T-helper 1 cell (primary cell): ENCODE results near the gene BMPR1B.
"Not testable (repeated sequence)": the region's sequence is repeated elsewhere in the genome, so short reads cannot be mapped to it uniquely, and the experiment has no call there.

Experiments
- DNase-seq, 5 donors: peaks; one replicate each; pipeline ENCODE4 v3.0.0-alpha.2; 2012 to 2020

BMPR1B gene

GRCh38 chr4:94763500-94763899 lies 5.7 kb downstream of the BMPR1B start:
- DNase-seq = no peak

DNA sequence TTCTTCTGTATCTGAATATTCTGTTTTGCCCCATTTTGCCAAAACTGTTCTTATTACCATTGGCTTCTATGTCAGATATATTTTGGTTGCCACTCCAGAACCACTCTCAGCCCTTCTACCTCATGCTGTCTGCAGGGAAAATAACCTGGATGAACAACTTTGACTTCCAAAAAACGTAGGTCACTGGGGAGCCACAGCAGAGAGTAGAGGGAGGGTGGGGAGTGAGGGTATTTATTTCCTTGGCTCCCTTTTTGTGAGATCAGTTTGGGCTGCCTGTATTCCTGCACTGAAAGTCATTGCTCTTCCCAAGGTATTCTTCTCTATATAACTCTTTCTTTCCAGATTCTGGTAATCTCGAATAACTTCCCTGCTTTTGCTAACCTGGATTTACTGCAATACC lies 6.3 kb downstream of the BMPR1B start:
- DNase-seq = no peak

DNA sequence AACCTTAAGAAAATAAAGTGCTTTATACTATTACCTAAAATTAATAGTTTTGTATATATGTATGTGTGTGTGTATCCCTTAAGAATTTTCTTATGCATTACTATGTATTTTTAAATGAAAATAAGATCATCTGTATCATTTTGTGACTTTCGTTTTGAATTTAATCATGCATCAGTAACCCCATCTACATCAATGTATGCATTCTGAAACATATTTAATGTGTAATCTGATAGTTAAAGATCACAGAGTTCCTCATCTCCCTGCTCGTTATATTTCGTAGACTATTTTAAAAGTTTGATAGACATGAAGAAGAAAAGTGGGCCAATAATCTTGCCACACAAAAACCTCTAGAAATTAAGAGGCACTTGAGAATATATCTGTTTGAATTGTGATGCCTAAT lies 7.4 kb downstream of the BMPR1B start:
- DNase-seq = no peak

GRCh38 chr4:94765648-94766047 lies 7.9 kb downstream of the BMPR1B start:
- DNase-seq = no peak

- DNase-seq = no peak
These were observed 9.1 kb downstream of the BMPR1B start for GRCh38 chr4:94766856-94767255.

DNA sequence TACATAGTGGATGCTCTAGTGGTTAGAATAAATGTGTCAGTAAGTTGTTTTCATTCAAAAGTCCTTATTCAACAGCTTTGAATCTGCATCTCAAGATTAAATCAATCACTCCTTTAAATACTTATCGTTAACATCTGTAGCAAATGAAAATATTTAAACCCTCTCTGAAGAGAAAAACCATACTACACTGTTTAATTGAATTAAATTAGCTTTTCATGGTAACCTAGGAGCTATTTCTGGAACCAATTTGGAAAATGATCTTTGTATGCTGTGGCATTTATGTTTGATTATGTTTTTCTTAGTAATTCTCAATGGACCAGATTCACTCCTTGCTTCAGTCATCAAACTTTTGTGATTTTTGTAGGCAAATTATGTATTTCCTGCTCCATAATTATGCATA lies 9.7 kb downstream of the BMPR1B start:
- DNase-seq = no peak

- no peak for DNase-seq
These were observed 25.0 kb downstream of the BMPR1B start for GRCh38 chr4:94782707-94783106.

- no peak for DNase-seq
These were observed 33.9 kb downstream of the BMPR1B start for GRCh38 chr4:94791701-94792100.

- DNase-seq = no peak
These were observed 41.1 kb downstream of the BMPR1B start for GRCh38 chr4:94798808-94799207.

GRCh38 chr4:94801016-94801415 lies 43.3 kb downstream of the BMPR1B start:
- no peak for DNase-seq

DNA sequence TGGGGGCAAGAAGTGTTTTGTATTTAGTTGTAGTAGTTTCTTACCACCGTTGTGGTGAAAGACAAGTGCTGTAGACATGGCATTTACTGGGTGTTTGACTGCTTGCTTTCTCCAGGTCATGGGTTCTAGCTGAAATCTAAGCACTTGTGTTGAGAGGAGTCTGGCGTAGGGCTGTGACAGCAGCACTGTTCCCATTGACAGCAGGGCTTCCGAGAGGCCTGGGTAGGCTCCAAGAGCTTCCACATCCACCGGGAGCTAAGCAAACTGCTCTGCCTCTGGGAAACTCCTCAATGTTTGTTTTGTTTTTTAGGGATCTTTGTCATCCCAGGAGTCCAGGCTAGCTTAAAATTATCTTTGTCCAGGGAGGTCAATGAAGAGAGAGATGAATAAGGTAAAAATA lies 44.3 kb downstream of the BMPR1B start:
- no peak for DNase-seq

DNA sequence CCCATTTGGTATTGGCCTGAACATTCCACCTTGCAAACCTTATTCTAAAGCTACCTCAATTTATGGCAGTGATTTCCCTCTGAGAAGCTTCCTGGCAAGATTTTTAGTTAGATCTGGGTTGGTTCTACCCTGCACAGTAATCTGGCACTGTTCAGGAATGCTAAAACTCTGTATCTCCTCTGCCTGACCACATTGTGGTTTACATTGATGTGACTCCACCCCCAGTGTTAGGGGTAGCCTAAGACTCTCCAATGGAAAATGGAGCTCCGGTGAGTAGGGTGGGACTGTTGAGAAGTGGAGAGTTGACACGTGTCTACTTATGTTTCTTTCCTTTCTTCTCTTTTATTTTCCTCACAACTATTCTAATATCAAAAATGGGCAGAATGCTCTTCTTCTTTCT lies 45.4 kb downstream of the BMPR1B start:
- no peak for DNase-seq

GRCh38 chr4:94804650-94805049 lies 46.9 kb downstream of the BMPR1B start:
- DNase-seq = no peak

DNA sequence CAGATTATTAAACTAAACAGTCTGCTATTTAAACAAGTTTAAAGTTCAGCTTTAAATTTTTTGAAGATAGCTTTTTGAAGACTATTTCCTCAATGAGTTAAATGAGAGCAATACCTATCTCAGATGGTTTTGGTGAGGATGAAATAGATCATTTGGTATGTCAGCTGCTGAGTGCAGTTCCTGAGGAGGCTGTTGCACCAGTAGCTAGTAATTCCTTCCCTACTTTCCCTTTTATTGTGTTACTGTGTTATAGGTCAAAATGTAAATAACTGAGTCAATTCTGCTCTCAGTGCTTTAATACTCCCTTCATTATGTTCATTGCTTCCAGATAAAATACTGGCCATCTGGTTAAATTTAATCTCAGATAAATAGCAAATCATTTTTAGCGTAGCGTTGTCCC lies 48.6 kb downstream of the BMPR1B start:
- no peak for DNase-seq

- DNase-seq = no peak
These were observed 53.9 kb downstream of the BMPR1B start for GRCh38 chr4:94811643-94812042.

- DNase-seq = no peak
These were observed 55.5 kb downstream of the BMPR1B start for GRCh38 chr4:94813221-94813620.

DNA sequence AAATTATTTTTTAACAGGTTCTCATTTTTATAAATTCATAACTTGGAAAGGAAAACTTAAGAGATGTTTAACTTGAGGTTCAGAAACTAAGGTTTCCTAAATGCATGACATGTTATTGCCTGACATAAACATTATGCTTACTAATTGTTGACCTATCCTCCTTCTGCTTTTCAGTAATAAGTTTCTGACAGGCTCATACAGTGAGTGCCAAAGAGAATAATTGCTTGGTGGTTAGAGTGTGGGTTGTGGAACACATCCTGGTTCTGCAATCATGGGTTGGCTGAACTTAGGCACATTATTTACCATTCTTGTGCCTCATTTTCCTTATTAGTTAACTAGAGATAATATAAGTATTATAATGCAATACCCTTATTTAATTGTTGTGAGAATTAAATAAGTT lies 56.5 kb downstream of the BMPR1B start:
- no peak for DNase-seq

DNA sequence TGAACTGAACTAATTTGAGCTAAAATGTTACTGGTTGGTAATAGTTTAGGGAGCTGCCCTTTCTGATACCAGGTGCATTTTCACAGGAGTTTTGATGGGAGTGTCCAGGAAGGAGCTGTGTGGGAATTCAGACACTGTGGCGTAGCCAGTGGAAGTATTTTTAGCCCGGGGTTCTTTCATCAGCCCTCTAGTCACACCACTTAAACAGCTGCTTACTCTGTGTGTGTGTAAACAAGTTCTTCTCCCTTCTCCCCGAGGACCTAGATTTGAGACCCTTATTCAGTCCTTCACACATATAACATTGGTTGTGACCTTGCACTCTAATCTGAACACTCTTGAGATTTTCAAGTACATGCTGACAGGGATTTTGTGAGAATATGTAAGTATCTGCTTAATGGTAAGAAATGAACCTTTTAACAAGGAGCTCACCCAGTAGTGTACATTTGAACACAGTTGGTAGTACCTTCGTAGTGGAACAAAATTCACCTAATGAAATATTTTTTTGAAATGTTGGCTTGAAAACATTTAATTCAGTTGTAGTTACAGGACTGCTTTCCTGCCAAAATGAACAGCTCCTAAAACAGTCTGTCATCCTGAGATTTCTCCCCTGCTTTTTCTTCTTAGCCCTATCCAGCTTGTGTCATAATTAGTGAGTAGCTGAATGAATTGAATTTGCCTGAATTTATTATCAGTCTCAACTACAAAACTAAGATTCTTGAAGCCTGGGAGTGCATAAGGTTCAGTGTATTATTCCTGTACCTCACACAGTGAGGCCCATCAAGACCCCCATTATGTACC lies 61.8 kb downstream of the BMPR1B start:
- DNase-seq = no peak

DNA sequence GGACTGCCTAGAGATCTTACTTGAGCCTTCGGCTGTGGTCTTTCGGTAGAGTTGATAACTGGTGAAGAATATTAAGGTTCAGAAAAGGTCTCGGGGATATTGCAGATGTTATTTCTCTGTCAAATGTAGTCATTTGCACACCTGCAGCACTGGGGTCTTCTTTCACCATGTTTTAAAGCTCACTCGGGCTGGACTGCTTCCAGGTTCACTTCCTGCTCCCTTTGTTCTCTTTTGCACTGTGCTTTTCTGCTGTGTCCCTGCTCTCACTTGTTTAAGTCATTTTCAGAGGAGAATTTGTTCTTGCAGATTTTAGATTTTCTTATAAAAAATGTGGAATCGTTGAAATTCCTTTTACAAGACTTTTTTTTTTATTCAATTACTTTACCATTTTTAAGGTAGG lies 68.5 kb downstream of the BMPR1B start:
- DNase-seq = no peak

DNA sequence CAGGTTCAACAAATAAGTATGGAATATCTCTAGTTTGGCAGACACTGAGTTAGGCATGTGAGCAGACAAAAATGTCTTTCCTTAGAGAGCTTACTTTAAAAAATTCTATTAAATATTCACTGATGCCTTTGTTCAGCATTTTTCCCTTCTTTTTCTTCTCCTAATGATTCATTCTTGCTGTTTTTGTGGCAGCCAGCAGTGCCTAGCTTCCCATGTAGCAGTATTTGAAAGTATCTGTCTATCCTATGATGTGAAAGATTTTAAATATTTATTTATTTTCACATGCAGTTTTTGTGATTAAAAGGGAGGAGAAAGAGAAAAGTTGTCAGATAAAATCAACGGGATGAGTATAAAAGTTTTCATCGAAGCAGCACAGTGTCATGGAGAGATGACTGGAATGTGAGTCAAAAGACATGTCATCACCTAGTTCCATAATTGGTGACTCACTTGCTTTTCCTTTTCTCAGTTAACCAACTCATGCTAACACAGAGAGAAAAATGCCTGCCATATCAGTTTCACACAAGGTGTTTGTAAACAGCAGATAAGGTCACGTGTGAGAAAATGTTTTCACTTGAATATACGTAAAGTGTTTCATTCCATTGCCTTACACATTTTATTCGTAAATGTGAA lies 69.8 kb downstream of the BMPR1B start:
- DNase-seq = no peak

- DNase-seq = no peak
These were observed 71.1 kb downstream of the BMPR1B start for GRCh38 chr4:94828882-94829281.

GRCh38 chr4:94831607-94832006 lies 73.9 kb downstream of the BMPR1B start:
- DNase-seq = no peak

DNA sequence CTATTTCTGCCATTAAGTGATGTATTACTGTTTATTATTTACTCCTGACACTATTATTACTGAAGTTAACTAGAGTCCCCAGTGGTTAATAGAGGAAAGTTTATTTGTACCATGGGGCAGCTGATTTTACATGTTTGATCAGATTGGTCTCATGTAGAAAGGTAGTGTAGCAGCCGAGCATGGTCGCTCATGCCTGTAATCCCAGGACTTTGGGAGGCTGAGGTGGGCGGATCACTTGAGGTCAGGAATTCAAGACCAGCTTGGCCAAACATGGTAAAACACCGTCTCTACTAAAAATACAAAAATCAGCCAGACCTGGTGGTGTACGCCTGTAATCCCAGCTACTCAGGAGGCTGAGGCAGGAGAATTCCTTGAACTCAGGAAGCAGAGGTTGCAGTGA lies 74.6 kb downstream of the BMPR1B start:
- DNase-seq = not testable (repeated sequence)

- DNase-seq = no peak
These were observed 75.6 kb downstream of the BMPR1B start for GRCh38 chr4:94833394-94833793.

GRCh38 chr4:94834501-94834900 lies 76.7 kb downstream of the BMPR1B start:
- no peak for DNase-seq
